HG03439 (cell line): ENCODE measurements around the gene CLDN12.

ENCODE experiments used
- ATAC-seq: cut with Tn5 transposase; IDR thresholded peaks from one replicate; pipeline ENCODE4 v1.9.1; 2021; ENCODE audit warnings: mild to moderate bottlenecking, moderate library complexity; ENCODE audit not compliant: unreplicated experiment

CLDN12 gene

DNA sequence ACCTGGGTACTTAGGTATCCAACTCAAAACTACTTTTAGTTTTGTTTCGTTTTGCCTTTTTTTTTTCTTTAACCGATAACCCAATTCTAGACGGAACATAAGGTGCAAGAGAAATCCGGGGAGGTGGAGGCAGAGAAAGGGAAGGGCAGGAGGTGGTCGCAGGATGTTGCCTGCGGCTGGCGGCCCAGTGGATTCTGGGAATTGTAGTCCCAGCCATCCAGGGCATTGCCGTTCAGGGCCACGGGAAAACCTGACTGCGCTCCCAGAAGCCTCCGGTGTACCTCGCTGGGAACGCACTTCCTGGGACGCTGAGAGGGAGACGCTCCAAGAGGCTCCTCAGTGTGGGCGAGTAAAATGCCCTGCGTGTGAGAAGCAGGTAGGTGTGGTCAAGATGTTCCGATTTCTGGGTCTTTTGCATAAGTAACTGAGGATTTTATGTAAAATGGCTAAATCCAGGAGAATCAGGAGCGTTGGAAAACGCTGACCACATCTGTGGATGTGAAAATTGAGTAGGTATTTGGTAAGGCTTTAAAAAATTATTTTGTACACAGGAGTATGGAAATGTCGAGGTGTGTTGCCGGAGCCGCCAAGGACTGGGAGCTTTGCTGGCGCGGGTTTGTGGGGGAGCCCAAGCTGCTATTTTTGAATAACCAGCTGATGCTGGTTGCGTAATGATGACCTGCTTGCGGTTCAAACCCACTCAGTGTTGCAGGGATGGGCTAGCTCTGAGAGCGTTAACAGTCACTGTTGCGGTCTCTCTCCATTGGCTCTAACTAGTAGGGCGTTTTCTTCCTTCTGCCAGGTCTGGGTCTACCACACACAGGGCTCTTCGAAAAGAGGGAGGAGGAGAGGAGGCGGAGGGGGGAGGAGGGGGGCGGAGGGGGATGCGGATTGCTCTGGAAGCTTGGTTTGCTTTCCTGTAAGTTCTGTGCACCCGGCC is at the start of gene CLDN12:
TSS of gene CLDN12 (plus strand) at position 288 of the 940 bp plus-strand sequence. CDS start 9,216 bp downstream, outside the sequence.
- ATAC-seq = peak; percentile 95

DNA sequence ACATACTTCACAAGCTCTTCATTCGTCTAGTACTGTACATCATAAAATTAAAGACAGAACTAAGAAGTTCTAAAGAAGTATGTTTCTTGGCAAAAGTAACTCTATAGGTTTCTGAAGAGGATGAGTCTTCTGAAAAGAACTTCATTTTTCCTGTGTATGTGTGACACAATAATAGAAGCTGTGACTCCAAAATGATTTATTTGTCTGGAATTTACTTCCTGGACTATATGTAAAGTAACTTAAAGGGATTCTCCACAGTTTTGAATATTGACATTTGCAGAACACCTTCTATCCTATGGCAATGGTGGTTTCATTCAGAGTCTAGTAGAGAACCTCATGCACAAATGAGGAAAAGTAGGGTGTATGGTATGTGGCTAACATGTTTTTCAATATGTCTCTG is 19.8 kb upstream of the CLDN12 start:
- ATAC-seq = no peak

DNA sequence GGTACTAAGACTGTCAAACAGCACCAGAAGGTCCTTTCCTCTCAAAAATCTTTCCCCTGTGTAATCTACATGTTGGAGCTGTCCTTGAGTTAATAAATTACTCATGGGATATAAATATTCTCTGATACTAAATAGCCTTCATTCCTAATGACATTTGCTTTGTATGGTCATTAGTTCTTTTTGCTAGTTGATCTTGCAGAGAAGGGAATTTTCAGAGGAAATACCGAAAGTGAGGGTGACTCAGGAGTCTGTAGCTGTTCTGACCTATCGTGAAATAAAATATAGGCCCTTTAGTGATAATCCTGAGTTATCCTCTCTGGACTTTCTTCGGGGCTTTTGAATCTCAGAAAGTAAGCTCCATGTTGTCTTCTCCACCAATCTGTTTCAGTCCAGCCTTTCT is 19.4 kb upstream of the CLDN12 start:
- ATAC-seq = no peak

DNA sequence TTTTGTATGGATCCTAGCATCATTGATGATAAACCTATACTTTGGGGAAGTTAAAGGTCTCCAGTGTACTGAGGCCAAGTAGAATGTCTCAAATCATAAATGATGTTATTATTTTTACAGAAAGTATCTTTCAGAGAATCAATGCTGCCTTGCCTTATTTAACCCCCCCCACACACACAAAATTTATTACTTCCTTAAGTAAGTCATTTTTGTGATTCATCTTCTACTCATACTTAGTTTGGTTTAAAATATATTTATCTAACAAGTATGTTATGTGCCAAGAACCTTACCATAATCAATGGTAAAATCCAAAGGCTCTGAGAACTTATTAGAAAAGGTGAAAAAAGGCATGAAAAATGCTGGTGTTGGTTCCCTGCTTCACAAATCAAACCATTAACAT is 18.8 kb upstream of the CLDN12 start:
- ATAC-seq = no peak

DNA sequence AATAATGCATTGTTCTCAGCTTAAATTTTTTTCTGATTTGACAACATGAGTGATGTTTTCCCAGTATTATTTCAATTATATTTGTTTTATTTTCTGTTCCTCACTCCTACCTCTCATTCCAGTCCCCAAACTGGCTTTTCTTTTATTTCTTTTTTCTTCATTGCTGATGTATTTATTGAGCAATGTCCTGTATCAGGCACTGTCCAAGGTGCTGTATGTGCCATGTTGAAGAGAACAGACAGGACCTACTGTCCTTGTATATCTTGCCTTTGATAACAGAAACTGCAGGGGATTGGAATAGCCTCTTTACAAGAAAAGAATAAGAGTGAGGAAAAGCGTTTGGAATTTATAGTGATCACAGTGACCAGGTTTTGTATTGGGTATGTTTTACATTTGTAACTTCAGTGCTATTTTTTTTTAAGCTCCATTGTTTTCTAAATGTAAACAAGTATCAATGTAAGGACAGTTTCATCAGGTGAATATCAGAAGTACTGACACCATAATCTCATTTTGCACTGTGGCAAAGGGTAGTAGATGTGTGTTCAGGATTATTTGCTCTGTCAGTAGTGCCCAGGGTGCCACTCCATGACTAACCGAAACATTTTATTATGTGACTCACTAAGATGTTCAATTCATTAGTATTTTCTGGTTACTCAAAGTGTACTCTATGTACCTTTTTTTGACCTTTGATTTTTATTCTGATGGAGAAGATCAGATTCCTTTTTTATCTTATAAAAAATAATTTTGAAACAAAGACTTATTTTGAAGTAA is 15.6 kb upstream of the CLDN12 start:
- ATAC-seq = no peak

DNA sequence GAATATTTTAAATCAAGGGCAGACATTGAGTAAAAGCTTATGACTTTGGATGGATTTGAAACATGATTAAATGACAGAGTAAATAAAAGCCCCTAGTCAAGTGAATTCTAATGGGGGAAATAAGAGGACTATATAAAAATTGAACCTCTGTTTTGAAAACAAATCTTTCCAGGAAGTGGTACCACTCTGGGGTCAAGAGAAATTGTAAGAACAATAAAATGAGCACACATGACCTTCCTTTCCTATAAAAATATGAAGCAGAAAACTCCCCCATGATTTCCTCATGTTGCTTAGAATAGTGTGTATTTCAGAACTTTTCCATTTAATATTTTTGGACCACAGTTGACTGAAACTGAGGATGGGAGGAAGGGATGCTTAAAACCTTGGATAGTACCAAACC is 12.3 kb upstream of the CLDN12 start:
- no peak for ATAC-seq

DNA sequence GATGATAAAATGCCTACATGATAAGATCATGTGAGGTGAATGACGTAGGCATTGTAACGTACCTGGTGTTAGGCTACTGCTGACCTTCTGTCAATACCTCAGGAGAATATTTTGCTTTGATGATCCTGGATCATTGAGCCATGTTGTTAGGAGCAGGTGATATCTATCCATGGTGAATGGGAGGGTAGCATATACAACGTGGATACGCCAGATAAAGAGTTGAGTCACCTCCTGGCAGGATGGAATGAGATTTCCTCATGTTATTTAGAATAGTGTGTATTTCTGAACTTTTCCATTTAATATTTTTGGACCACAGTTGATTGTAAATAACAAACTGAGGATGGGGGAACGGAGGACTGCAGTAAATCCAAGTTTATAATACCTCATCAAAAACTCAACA is 11.8 kb upstream of the CLDN12 start:
- ATAC-seq = no peak

DNA sequence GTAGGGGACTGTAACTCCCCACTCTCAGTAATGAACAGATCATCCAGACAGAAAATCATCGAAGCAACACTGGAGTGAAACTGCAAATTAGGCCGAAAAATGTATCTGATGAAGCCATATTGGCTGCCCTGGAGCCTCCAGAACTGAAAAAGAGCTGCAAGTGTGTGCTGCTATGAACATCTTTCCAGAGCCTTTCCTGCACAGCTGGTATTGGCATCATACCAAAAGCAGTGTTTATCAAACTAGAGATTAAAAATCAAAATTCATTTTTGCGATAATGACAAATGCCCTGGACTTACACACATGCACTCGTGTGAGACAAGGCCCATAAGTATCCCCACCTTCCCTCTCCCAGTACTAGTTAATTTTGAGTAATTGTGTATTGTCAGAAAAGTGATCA is 6.8 kb upstream of the CLDN12 start:
- no peak for ATAC-seq

DNA sequence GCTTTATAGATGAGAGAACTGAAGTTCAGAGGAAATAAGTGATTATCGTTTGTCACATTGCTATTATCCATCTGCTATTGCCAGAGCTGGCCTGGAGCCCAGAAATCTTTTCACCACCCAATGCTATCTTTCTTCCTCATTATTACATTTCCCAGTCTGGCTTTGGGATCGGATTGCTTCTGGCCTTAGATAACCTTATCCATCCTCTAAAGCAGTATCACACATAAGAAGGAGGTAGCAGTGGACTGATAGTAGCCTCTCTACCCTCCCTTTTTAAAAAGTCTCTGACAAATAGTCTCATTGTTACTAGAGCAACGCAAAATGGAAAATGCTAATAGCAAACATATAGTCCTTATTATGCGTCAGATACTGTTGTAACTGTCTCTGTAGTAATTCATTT is 1.3 kb upstream of the CLDN12 start:
- no peak for ATAC-seq

DNA sequence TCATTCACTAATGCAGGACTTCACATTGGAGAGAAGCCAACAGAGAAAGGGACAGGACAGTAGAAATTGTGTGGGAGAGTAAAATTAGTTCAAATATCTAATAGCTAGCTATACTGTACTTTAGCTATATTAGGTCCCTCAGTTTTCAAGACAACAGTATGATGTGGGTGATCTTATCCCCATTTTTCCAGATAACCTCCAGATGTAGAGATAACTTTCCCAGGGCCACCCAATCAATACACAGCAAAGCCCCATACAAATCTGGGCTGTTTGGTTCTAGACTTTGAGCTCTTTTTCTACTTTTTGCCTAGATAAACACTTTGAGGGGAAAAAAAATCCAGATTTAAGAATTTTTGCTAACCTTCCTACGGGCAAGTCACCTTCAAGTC is 482 bp upstream of the CLDN12 start:
- ATAC-seq = no peak

DNA sequence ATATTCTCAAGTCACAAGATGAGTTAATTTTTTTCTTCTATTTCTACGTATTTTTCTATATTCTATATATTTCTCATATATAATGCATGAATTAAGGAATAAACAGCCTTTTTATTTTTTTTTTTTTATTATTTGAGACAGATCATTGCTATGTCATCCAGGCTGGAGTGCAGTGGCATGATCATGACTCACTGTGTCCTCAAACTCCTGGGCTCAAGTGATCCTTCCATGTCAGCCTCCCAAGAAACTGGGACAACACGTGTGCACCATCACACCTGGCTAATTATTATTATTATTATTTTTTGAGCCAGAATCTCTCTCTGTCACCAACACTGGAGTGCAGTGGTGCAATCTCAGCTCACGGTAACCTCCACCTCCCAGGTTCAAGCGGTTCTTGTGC is 1.5 kb downstream of the CLDN12 start:
- no peak for ATAC-seq

DNA sequence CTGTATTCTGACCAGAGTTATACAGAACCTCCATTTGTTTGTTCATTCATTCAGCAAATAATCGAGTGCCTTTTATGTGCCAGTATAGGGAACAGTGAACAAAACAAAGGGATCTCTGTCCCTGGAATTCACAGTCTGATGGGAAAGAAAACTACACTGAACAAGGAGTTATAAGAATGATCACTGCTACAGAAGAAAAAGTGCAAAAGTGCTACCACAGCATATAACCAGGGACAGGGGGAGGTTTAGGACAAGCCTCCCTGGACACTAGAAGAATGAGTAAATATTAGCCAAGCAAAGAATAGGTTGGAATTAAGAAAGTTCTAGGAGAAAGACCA is 4.2 kb downstream of the CLDN12 start:
- no peak for ATAC-seq

DNA sequence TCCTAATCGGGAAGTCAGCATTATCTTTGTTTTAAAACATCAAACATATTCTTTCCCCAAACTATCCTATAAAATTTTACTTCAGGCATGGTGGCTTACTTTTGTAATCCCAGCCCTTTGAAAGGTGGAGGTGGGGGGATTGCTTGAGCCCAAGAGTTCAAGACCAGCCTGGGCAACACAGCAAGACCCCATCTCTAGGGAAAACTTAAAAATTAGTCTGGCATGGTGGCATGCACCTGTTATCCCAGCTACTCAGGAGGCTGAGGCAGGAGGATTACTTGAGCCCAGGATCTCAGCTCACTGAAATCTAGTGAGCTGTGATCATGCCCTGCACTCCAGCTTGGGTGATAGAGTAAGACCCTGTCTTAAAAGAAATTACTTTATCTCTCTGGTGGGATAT is 4.9 kb downstream of the CLDN12 start:
- no peak for ATAC-seq

DNA sequence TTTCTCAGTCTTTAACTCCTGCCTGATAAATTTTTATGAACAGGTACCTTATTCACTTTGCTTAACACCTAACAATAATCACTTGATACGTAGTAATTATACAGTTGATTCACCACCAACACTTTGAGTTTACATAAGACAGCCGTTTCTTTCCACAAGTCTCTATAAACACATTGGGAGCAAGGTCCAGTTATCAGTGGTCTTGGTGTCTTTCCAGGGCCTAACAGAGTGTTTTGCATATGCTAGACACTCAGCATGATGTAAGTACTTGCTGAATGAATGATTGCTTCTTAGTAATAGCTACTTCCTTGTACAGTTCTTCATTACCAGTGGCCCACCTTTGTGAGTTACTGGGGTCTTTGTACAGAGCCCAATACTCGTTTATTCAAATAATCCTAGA is 6.4 kb downstream of the CLDN12 start:
- no peak for ATAC-seq

DNA sequence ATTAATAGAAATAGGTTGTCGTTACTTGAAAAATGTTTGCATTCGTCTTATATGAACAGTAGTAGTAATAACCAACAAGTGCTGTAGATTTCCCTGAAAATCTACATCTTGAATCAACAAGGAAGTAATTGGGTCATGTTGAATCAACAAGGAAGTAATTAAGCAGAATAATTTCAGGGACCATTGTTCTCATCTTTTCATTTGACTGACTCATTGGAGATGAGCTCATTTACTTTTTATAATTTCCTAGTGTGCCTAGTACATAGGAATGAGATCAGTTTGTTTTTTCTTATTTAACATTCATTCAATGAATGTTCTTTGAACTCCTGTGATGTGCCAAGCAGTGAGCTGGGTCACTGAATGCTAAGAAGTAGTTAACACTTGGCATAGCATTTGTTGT is 8.2 kb downstream of the CLDN12 start:
- ATAC-seq = no peak

DNA sequence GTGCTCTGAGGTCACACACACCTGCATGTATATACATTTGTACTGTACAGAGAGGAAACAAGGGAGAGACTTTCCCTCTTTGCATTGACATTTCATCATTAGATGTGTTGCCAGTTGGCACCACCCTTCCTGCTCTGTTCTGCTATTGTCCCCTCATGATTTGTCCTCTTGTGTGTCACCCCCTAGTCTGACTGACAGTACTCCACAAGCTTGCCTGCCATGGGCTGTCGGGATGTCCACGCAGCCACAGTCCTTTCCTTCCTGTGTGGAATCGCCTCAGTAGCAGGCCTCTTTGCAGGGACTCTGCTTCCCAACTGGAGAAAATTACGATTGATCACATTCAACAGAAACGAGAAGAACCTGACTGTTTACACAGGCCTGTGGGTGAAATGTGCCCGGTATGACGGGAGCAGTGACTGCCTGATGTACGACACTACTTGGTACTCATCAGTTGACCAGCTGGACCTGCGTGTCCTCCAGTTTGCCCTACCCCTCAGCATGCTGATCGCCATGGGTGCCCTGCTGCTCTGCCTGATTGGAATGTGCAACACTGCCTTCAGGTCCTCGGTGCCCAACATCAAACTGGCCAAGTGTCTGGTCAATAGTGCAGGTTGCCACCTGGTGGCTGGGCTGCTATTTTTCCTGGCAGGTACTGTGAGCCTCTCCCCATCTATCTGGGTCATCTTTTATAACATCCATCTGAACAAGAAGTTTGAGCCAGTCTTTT is 9.4 kb downstream of the CLDN12 start:
- no peak for ATAC-seq

DNA sequence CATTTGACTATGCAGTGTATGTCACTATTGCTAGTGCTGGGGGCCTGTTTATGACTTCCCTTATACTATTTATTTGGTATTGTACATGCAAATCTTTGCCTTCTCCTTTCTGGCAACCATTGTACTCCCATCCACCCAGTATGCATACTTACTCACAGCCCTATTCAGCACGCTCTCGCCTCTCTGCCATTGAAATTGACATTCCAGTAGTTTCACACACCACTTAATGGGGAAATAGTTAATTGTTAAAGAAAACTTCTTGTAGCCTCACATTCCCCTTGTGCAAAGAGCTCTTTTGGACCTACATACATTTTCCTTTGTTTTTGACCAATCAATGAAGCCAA is 9.9 kb downstream of the CLDN12 start:
- no peak for ATAC-seq

DNA sequence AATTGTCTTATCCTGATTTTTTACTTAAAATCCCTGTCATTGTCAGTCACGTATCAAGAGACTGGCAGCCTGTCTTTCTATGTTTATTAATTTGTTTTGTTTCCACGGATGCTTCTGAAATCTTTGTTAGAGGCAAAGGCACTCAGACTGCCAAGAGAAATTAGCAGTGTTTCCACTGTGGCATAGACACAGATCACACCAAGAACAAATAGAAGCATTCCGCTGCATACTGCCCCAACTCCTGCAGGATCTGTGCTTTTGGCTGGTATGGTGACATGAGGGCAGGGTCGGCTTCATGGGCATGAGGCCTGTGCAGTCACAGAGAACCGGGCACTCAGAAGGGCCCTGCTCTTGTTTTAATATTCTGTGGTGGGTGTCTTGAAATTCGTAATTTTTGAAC is 18.4 kb downstream of the CLDN12 start:
- ATAC-seq = no peak

DNA sequence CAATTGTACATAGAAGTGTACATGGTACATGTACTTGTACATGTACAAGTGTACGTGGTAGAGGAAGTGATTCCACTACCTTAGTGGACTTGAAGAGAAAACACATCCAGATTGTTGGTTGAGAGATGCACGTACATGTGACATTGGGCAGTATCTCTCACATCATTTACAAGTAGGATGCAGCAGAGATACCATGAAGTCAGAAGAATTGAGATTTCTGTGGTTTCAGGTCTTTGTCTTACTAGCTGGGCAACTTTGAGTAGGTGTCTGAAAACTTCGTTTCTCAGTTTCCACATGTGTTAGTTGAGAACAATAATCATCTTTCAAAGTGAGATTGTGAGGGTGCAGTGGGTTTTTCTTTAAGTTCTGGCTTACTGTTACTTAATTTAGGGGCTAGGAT is 21.5 kb downstream of the CLDN12 start:
- ATAC-seq = peak; percentile 95

DNA sequence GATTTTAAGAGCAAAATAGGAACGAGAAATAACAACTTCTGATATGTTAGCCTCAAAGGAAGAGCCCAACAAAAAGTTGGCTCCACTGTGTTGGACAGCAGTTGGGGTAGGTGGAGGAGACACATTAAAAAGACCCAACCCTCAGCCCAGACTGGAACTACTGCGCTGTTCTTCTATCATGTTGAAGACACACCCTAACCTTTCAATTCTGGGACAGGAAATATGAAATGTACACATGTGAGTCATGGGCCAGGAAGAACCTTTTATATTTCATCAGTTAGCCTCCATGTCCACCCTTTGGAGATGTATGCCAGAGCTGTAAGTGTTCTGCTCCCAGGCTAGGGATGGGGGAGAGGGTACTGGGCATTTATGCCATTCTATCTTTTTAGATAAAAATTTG is 22.1 kb downstream of the CLDN12 start:
- no peak for ATAC-seq

DNA sequence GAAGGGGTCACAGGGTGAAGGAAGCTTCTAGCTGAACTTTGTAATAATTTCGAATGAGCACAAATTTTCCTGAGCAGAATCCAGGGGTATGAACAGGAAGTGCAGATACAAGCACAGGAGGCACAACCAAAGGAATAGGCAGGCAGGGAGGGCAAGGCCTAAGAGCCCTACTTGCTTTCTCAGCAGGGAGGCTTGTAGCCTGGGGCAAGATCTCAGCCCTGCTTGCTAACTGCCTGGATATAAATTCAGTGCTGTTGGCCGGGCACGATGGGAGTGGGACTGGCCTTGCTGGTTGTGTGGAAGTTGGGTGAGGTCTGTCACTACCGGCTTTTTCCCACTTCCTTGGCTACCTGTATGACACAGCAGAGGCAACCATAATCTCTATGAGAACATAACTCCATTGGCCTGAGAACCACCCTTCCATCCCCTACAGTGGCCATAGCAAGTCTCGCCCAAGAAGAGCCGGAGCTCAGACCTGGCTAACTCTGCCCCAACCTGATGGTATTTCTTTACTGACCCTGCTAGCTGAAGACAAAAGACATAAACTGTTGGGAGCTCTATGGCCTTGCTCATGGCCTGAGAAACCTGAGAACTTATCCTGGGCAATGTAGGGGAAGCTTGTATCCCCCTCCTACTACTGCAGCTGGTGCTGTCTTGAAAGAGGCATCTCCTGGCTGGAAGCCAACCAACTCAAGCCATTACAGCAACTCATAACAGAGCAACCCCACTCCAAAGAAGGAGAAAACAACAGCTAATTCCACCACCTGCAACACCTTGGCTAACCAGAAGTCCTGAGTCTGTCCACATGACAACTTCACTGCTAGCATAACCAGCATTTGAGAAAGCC is 27.6 kb downstream of the CLDN12 start:
- ATAC-seq = no peak
